Spinal cord (tissue), 10 donors: Measurements from ENCODE around the gene ACP4. TPM values are rescaled to one million over a fixed set of nuclear protein-coding genes. Genes with fewer than 3 reads are reported as not detected.
A peak's percentile ranks its signal among the peaks of the same experiment; 100 is the strongest.
"Not testable (repeated sequence)": the region's sequence is repeated elsewhere in the genome, so short reads cannot be mapped to it uniquely, and the experiment has no call there.

Experiments used
- DNase-seq, 6 donors: peaks; one replicate each; pipeline versions ENCODE4 v3.0.0 to v3.0.0-alpha.2; 2013 to 2015; ENCODE audit warnings: low spot score in 6 of 6, low read depth in 4 of 6
- H3K27ac ChIP-seq: one replicate; pipeline ENCODE4 v1.5.1; 2013; ENCODE audit warnings: low read depth, low read length, control low read depth
- H3K27me3 ChIP-seq: one replicate; pipeline ENCODE4 v1.6.1; 2013; ENCODE audit warnings: low read length; ENCODE audit not compliant: control insufficient read depth, insufficient read depth
- H3K36me3 ChIP-seq: one replicate; pipeline ENCODE4 v1.6.1; 2013; ENCODE audit warnings: low read length; ENCODE audit not compliant: control insufficient read depth, insufficient read depth
- H3K4me1 ChIP-seq: one replicate; pipeline ENCODE4 v1.6.1; 2013; ENCODE audit warnings: low read length; ENCODE audit not compliant: control insufficient read depth, insufficient read depth
- H3K4me3 ChIP-seq: one replicate; pipeline ENCODE4 v1.5.1; 2013; ENCODE audit warnings: low read depth, low read length, control low read depth
- H3K9me3 ChIP-seq: one replicate; pipeline ENCODE4 v1.6.1; 2013; ENCODE audit warnings: low read length; ENCODE audit not compliant: control insufficient read depth, insufficient read depth
- WGBS: methylation state at CpG from one replicate; pipeline ENCODE4 v1.1.5; 2013; ENCODE audit warnings: missing lambda C conversion rate; ENCODE audit not compliant: insufficient coverage; 5-methylcytosine and 5-hydroxymethylcytosine counted together
- polyA plus RNA-seq, 2 donors: library from polyadenylated mRNA; unstranded; fragments of 120-200 nt; gene quantifications; one replicate each; pipeline ENCODE4 v1.2.1, GENCODE V29; 2013; ENCODE audit not compliant: insufficient read length in 2 of 2
- total RNA-seq, 2 donors: library from RNA; depleted of rRNA in 1 of 2; stranded (reverse); fragments of 120-200 nt in 1 of 2; fragments of >200 nt in 1 of 2; gene quantifications; one replicate each; pipeline versions ENCODE4 v1.2.3 to v1.2.4, GENCODE V29; 2013 to 2014
- donor health status: healthy.

The ACP4 gene
- total and polyA plus RNA-seq, 4 donors, result 0.44 TPM; not detected in 3

GRCh38 chr19:50759076-50759475 lies 31.1 kb upstream of the ACP4 start:
- not testable (repeated sequence) for H3K9me3 ChIP-seq, H3K4me1 ChIP-seq, DNase-seq, H3K27me3 ChIP-seq, H3K27ac ChIP-seq, H3K4me3 ChIP-seq, H3K36me3 ChIP-seq
- 87% methylated on average over 7 of the region's 18 CpGs for WGBS

GRCh38 chr19:50759886-50760285 lies 30.3 kb upstream of the ACP4 start:
- Histone ChIP-seq H3K4me1 (no peaks in the 10 kb centered on the region), H3K4me3 (no peak overlapping the region), H3K27me3 (no peaks in the 10 kb centered on the region), H3K36me3 (no peaks in the 10 kb centered on the region), H3K27ac (no peak overlapping the region), H3K9me3 (no peaks in the 10 kb centered on the region)
- WGBS, result 100% methylated on average over 2 of the region's 4 CpGs
- peak in 2 of 6 donors; percentile 21 to 61 for DNase-seq

GRCh38 chr19:50761501-50761900 lies 28.7 kb upstream of the ACP4 start:
- not testable (repeated sequence) for H3K4me1 ChIP-seq, DNase-seq, H3K4me3 ChIP-seq, H3K36me3 ChIP-seq, H3K27ac ChIP-seq, H3K9me3 ChIP-seq, H3K27me3 ChIP-seq
- 76% methylated on average over 3 of the region's 3 CpGs for WGBS

- not testable (repeated sequence) for H3K36me3 ChIP-seq, DNase-seq, H3K4me1 ChIP-seq, H3K27ac ChIP-seq, H3K4me3 ChIP-seq, H3K9me3 ChIP-seq, H3K27me3 ChIP-seq
- 60% methylated on average over 1 of the region's 13 CpGs for WGBS
Observed at GRCh38 chr19:50763521-50763920, 26.7 kb upstream of the ACP4 start.

GRCh38 chr19:50764409-50764808 lies 25.8 kb upstream of the ACP4 start:
- DNase-seq, result peak in 1 of 6 donors; percentile 47
- H3K4me3 ChIP-seq, result no peak overlapping the region
- no peaks in the 10 kb centered on the region for H3K9me3 ChIP-seq
- no CpG with 5 or more reads among the region's 7 CpGs for WGBS
- H3K36me3 ChIP-seq, result no peaks in the 10 kb centered on the region
- H3K4me1 ChIP-seq, result no peaks in the 10 kb centered on the region
- no peaks in the 10 kb centered on the region for H3K27me3 ChIP-seq
- H3K27ac ChIP-seq, result no peak overlapping the region

- not testable (repeated sequence) for H3K4me1 ChIP-seq, H3K27me3 ChIP-seq, H3K27ac ChIP-seq, H3K9me3 ChIP-seq, DNase-seq, H3K4me3 ChIP-seq, H3K36me3 ChIP-seq
- 61% methylated on average over 8 of the region's 12 CpGs for WGBS
Observed at GRCh38 chr19:50766746-50767145, 23.5 kb upstream of the ACP4 start.

GRCh38 chr19:50767263-50767662 lies 23.0 kb upstream of the ACP4 start:
- not testable (repeated sequence) for H3K4me1 ChIP-seq, DNase-seq, H3K9me3 ChIP-seq, H3K36me3 ChIP-seq, H3K27me3 ChIP-seq, H3K27ac ChIP-seq, H3K4me3 ChIP-seq
- WGBS, result 50% methylated on average over 5 of the region's 5 CpGs

GRCh38 chr19:50768277-50768676 lies 21.9 kb upstream of the ACP4 start:
- no peak overlapping the region for H3K4me3 ChIP-seq
- no peaks in the 10 kb centered on the region for H3K27me3 ChIP-seq
- no peak for DNase-seq
- H3K4me1 ChIP-seq, result no peaks in the 10 kb centered on the region
- H3K27ac ChIP-seq, result no peak overlapping the region
- no peaks in the 10 kb centered on the region for H3K9me3 ChIP-seq
- H3K36me3 ChIP-seq, result no peaks in the 10 kb centered on the region
- WGBS, result 76% methylated on average over 4 of the region's 5 CpGs

GRCh38 chr19:50770164-50770563 lies 20.1 kb upstream of the ACP4 start, which contains the start of gene GPR32:
TSS of gene GPR32 (plus strand) at chr19:50770464. CDS start at chr19:50770601, 137 bp downstream.
- not testable (repeated sequence) for H3K4me3 ChIP-seq, H3K27ac ChIP-seq, H3K27me3 ChIP-seq, H3K36me3 ChIP-seq, DNase-seq, H3K4me1 ChIP-seq, H3K9me3 ChIP-seq
- WGBS, result 100% methylated on average over 1 of the region's 2 CpGs

- no peaks in the 10 kb centered on the region for H3K4me1 ChIP-seq
- no peak overlapping the region for H3K27ac ChIP-seq
- DNase-seq, result no peak
- 89% methylated on average over 13 of the region's 13 CpGs for WGBS
- H3K9me3 ChIP-seq, result no peaks in the 10 kb centered on the region
- H3K36me3 ChIP-seq, result no peaks in the 10 kb centered on the region
- no peaks in the 10 kb centered on the region for H3K27me3 ChIP-seq
- no peak overlapping the region for H3K4me3 ChIP-seq
Observed at GRCh38 chr19:50770888-50771287, 19.3 kb upstream of the ACP4 start.
